ENCODE data around the gene H2BK1.

H2BK1 gene

DNA sequence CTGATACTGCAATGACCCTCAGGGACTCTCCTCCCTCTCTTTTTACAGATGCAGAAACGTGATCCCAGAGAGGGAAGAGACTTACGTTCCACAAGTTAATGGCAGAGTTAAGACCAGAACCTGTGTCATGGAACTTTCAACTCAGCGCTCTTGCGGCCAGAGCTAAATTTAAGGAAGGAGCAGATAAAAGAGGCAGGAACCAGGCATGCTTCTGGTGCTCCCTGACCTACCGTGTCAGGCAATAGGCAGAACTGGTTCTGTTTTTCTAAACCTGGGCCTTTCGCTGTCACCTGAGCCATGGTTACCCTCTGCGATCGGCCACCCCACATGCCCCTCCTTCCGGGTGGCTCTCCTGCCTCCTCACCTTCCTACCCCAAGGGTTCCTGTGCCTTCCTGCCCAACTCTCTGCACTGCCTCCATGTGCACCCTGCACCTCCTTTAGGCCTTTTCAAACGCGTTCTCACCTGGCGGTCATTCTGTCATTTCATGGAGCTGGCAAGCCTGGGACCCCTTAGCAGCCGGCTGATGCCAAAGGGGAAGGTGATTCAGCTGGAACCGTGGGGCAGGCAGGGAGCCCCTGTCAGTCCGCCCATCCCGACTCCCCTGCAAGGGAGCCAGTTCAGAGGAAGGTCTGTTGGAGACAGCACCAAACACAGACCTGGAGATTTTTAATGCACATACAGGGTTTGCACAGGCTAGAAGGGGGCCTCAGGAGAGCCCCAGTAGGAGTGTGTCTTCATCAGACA is 35.1 kb downstream of the H2BK1 start:
- no peak for DNase-seq

DNA sequence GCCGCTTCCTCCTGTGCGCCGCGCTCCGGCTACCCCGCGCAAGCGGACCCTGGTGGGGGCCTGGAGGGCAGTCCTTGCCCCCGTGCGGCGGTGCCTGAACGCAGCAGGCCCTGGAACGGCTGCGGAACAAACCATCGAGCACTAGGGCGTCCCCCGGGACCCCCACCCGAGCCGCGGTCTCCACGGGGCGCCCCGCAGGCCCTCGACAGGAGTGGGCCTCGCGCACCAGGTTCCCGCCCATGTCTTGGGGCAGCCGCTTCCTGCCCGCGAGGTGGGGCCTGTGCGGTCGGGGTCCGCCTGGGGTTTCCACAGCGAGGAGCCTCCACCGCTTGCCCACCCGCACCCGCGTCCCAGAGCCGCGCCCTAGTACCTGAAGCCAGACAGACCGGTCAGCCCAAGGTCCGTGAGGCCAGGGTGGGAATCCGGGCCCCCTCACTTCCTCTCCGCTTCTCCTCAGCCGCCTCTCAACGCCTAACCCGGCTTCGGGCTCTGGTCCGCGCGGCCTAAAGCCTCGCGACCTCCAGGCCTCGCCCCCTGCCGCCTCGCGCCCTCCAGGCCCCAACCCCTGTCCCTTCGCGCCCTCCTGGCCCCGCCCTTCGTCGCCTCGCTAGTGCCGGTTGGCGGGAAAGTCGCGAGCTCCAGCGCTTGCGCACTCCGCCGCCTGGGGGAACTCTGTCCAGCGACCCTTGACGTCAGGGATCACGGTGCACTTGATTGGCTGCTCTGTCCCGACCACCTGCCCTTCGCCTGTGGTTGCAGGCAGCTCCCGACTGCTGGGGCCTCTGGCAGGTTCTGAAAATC is 35.8 kb downstream of the H2BK1 start:
- DNase-seq, result no peak

DNA sequence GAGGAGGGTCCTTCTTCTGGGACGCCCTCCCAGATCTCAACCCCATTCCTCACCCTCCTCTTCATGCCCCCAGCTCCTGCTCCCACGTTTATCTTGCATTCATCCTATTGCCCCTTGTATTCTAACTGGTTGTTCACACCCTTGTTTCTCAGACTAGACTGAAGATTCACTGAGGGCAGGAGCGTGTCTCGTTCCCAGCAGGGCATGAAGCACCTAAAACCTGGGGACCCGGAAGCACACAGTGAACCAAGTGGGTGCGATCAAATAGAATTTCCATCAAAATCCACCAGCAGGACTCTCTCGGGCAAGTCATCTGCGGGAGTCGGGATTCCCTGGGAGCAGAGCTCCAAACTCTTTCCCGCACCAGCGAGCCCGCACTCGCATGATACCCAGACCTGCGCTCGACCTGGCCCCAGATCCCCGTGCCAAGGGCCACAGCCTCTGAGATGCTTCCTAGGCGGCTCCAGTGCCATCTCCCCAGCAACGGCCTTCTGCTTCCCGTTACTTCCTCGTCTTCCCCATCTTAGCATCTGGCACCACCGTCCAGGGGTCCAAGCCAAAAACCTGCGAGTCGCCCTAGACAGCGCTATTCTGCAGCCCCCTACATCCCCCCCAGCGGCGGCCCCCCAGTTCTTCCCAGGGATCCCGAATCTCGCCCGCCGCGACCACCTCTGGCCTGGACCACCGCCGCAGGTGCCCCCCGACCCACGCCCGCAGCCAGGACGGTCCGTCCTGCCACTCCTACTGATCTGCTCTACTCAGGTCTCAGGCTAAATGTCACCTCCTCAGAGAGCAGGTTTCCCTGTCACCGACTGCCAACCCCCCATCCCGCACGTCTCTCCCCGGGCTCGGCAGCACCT is 36.7 kb downstream of the H2BK1 start:
- DNase-seq, result no peak

DNA sequence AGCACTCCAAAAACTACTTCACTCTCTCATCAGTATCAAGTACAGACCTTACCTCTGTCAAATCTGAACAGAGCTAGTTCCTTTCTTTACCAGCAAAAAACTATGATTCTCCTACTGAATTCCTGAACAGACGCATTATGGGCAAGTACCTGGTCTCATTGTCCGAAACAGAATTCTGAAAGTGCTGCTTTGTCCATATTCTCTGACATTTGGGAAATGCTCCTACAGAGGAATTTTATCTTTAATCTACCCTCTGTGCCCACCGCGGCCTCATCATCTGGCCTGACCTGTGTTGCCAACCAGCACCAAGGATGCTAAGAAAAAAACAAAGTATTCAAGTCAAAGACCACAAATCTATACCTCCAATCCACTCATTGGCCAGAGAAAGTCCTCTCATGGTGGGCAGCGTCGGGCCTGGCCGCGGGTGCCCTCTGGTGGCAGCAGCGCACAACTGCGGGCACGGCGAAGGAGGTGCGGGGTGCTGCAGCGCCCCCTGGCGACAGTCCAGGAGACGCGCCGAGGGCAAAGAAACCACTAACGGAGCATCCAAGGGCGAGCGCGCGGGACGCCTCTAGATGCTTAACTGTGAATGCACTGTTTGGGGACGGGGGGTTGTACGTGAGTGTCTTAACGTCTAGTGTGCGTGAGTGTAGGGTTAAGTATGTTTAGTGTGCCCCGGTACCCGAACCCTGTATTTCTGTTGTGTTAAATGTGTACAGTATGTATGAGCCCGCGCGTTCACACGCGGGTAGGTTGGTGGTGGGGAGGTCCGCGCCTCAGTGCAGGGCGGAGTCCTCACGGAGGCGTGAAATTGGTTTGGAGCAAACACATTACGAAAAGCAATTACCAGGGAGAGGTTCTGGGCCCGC is 37.8 kb downstream of the H2BK1 start:
- DNase-seq, result peak; percentile 47 to 50

DNA sequence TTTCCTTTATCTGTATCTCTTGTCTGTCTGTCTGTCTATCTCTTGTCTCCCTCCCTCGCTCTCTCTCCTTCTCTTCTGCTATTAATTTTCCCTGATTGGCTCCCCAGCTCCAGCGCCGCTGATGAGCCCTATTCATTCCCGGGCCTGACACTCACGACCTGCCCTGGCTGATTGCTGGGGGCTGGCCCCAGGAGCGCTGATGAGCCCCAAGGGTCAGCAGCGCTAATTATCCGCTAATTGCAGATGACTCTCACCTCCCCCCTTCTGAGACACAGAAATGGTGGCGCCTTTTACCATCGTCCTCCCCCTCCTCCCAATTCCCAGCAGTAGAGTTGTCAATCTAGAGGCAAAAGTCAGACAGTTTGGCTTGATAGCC is 41.5 kb downstream of the H2BK1 start:
- DNase-seq, result no peak

DNA sequence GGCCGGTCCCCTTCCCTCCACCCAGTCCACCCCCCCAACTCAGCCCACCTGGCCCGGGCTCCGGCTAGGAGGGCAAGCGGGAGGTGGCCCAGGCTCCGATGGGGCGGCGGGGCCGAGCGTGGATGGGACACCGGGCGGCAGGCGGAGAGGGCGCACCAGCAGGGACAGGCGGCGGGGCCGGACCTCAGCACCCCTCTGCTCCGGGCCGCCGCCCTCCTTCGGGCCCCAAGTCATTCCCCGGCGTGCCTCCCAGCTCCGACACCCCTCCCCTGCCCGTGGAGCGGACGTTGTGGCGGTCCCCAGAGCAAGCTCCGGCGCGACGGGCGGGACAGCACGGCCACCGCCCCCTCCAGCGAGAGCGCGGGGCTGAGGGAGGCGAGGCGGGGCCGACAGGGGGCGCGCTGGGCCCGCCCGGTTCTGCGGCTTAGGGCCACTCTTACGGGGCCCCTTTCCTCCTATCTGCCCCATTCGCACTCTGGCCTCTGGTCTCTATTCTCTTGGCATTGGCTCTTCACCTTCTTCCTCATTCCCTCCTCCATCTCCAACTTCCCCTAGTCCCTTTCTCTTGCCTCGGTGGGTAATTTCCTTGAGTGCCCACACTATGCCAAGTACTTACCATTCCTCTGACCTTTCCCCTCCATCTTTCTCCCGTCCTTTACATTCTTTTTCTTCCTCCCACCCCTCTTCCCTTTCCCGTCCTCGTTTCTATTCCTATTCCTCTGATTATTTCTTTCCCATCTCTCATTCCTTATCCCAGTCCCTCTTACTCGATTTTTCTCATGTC is 42.1 kb downstream of the H2BK1 start:
- no peak for DNase-seq

DNA sequence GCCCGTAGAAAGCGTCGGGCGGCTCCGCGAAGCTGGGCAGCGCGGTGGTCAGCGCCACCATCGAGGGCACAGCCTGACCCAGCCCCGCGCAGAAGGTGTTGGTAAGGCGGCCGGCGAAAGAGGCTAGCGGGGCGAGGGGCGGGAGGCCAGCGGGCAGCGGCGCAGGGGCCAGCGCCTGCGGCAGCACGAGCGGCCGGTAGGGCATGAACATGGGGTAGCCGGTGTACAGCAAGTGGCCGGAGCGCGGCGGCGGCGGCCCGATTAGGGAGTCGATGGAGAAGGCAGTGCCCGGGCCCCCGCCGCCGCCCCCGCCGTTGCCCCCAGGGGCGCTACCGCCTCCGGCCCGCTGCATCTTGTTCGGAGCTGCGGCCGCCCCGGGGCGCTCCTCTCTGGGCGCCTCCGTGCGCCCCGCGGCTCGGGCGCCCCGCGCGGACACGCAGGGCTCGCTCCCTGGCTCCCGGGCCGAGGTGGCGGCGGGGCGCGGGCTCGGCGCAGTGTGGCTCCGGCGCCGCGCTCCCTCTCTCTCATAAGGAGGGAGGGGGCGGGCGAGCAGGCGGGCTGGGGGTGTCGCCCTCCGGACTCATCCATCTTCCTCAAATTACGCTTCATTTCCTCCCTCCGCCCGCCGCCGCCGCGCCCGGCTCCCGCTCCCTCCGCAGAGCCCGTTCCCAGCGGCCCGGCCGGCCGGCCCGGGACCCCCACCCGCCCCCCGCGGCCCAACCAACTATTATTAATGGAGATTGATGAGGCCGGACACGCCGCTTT is 42.9 kb downstream of the H2BK1 start, which contains the start of gene GBX1:
Gene GBX1, minus strand, starts transcription at position 498 of the 765 bp plus-strand sequence. Its CDS starts 146 bp downstream, at position 352.
- DNase-seq, result no peak

DNA sequence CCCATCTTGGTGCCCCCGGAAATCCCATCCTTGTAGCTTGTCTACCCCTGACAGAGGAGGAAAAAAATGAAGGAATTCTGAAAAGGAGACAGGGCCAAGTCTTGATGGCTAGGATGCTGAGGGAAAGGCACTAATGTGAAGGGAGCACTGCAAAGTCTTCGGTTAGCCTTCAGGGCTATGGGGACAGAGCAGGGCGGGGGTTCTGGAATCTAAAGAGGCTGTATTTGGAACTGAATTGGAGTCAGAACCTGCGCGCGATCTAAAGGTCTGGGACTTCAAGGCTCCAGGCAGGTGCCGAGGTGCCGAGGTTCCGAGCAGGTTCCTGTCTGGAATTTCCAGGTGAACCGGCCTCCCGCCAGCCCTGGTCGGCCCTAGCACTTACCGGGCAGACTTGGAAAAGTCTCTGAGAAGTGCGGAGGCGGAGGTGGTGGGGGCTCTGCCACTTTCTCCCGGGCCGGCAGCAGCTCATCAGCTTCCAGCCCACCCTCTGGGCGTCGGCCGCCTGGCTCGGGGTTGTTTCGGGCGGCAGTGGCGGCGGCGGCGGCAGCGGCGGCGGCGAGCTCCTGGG is 43.6 kb downstream of the H2BK1 start:
- no peak for DNase-seq

DNA sequence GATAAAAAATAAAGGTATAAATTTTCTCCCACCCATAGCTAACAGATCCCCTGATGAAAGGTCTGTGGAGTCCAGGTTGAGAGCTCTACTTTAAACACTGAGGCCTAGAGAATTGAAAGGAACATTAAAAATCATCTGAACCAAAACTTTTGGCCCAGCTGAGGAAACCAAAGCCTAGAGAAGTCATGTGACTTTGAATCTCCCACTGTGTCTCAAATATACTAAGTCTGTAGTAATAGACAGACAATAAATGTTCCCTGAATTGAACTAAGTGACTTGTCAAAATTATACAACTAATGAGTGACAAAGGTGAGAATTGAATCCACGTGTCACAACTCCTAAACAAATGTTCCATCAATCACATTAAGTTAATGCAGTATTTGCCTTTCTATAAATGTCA is 48.5 kb downstream of the H2BK1 start:
- no peak for DNase-seq

Data from AML-193 (cell line).